ENCODE results near the gene SALL2. TPM values are rescaled to one million over a fixed set of nuclear protein-coding genes. Genes with fewer than 3 reads are reported as not detected.

SALL2 gene
- total RNA-seq, 1 experiment from 2014 or later: 0.47 TPM

GRCh38 chr14:21505012-21505553 lies 21.1 kb downstream of the SALL2 start (continued):
- TF ChIP-seq CTCF (IDR thresholded peaks at IDR 0.05 in 2 of 3, conservative IDR thresholded peaks at IDR 0.05 in 1 of 3; ENCODE audit: borderline replicate concordance in 1 of 3, insufficient read depth in 1 of 3, low read depth in 2 of 3, low read length in 2 of 3) (no peak), YY1 (IDR thresholded peaks at IDR 0.05; ENCODE audit: extremely low read depth, insufficient replicate concordance, low read depth, low read length) (no peak), ZFX (IDR thresholded peaks at IDR 0.05) (no peak), TCF7L2 (IDR thresholded peaks at IDR 0.05; ENCODE audit: borderline replicate concordance, extremely low read depth, insufficient read depth, insufficient read length) (no peak)

- BruUV-seq (replicated peaks): no TSS peak
- RAD21 ChIA-PET (ENCODE audit: low non-redundant PET in 1 of 2, low total read pairs in 2 of 2, uncharacterized antibody in 2 of 2, unreplicated experiment in 2 of 2): no interaction called here
- TF ChIP-seq EZH2phosphoT487 (IDR thresholded peaks at IDR 0.05; ENCODE audit: borderline replicate concordance): no peak
- no peak for TF ChIP-seq POLR2A (IDR thresholded peaks at IDR 0.05; ENCODE audit: borderline replicate concordance, extremely low read depth, insufficient read depth, insufficient read length)
- no peak for TF ChIP-seq ZBTB33 (IDR thresholded peaks at IDR 0.05; ENCODE audit: extremely low read depth, insufficient replicate concordance, low read length)
- TF ChIP-seq RAD21 (IDR thresholded peaks at IDR 0.05; ENCODE audit: low read depth): no peak
- no peak for TF ChIP-seq POLR2AphosphoS5 (IDR thresholded peaks at IDR 0.05; ENCODE audit: low read depth, low read length)
- no peak for TF ChIP-seq TCF7L2 (IDR thresholded peaks at IDR 0.05; ENCODE audit: borderline replicate concordance, extremely low read depth, insufficient read depth, insufficient read length)
- no peak for TF ChIP-seq MAX (IDR thresholded peaks at IDR 0.05)
- TF ChIP-seq REST (IDR thresholded peaks at IDR 0.05; ENCODE audit: low read depth): no peak
- no peak for TF ChIP-seq ZNF274 (IDR thresholded peaks at IDR 0.05; ENCODE audit: low read depth, low read length)
- no peak for TF ChIP-seq ZFX (IDR thresholded peaks at IDR 0.05)
- TF ChIP-seq FOSL1 (IDR thresholded peaks at IDR 0.05; ENCODE audit: low read depth): no peak
These were observed 22.8 kb downstream of the SALL2 start for GRCh38 chr14:21503376-21503775.

More at GRCh38 chr14:21503376-21503775, 22.8 kb downstream of the SALL2 start:
- intact Hi-C loops (cut with micrococcal nuclease): no loop called here
- Histone ChIP-seq H3K4me3 (replicated peaks in 1 of 2; ENCODE audit: low read depth in 1 of 2, low read length in 2 of 2) (no peak overlapping the region), H3K36me3 (ENCODE audit: control insufficient read depth in 1 of 2, insufficient read depth in 2 of 2, low read length in 2 of 2) (peaks cover 36 to 55% of the 10 kb centered on the region in 2 experiments), H2AFZ (ENCODE audit: low read depth, low read length, poor library complexity, severe bottlenecking) (no peak overlapping the region), H3K9me3 (ENCODE audit: control insufficient read depth in 1 of 2, insufficient read depth in 1 of 2, low read depth in 1 of 2, low read length in 2 of 2) (no peaks in the 10 kb centered on the region), H3K27me3 (ENCODE audit: insufficient read depth, low read length) (no peaks in the 10 kb centered on the region), H4K20me1 (ENCODE audit: insufficient read depth) (peaks cover 6% of the 10 kb centered on the region; the same call in 1 of the 2 replicates), H3K4me2 (ENCODE audit: low read length) (no peak overlapping the region), H3K27ac (ENCODE audit: low read depth, low read length) (no peak overlapping the region), H3K4me1 (ENCODE audit: control insufficient read depth in 1 of 2, insufficient read depth in 2 of 2, low read length in 2 of 2) (no peaks in the 10 kb centered on the region), H3K79me2 (ENCODE audit: insufficient read depth, low read length) (peaks cover 82% of the 10 kb centered on the region), H3K9me2 (ENCODE audit: insufficient read depth) (no peaks in the 10 kb centered on the region), H3K9ac (ENCODE audit: low read length) (no peak overlapping the region)
- CTCF ChIA-PET: interaction anchor here (0.6 kb wide), 1 partner anchor 27 kb away, joined by 6 read pairs; the partner anchor contains the start of genes RAB2B and TOX4
- ATAC-seq (no peak), DNase-seq (ENCODE audit: low read depth, low spot score) (no peak)
- POLR2A ChIA-PET: interaction anchor here (0.6 kb wide), 1 partner anchor 8 kb away, joined by 3 read pairs; no protein-coding TSS in a partner anchor

Measured in HCT116 (cell line).